Esophagus muscularis mucosa (tissue), 4 donors: ENCODE measurements around the gene NELFCD. TPM values are rescaled to one million over a fixed set of nuclear protein-coding genes. Genes with fewer than 3 reads are reported as not detected.
"Not testable (repeated sequence)": the region's sequence is repeated elsewhere in the genome, so short reads cannot be mapped to it uniquely, and the experiment has no call there.

ENCODE experiments used
- DNase-seq: peaks from one replicate; pipeline ENCODE4 v3.0.0-alpha.2; 2017; ENCODE audit errors: extremely low spot score
- H3K27ac ChIP-seq, 4 donors: fragments of 200-600 bp; sonication (generic); replicated peaks in 1 of 4; 1 replicate in 3 of 4; 2 replicates in 1 of 4; pipeline ENCODE4 v1.5.1; 2016 to 2019; ENCODE audit warnings: mild to moderate bottlenecking in 1 of 4
- H3K27me3 ChIP-seq, 4 donors: fragments of 200-600 bp; sonication (generic); one replicate each; pipeline versions ENCODE4 v1.5.1 to v1.6.0; 2016 to 2019
- H3K36me3 ChIP-seq, 4 donors: fragments of 200-600 bp; sonication (generic); one replicate each; pipeline ENCODE4 v1.5.1; 2016 to 2019
- H3K4me1 ChIP-seq, 4 donors: fragments of 200-600 bp; sonication (generic); one replicate each; pipeline ENCODE4 v1.5.1; 2016 to 2019
- H3K4me3 ChIP-seq, 4 donors: fragments of 200-600 bp; sonication (generic); 1 replicate in 2 of 4; 2 replicates in 2 of 4; pipeline ENCODE4 v1.5.1; 2016 to 2019; ENCODE audit warnings: mild to moderate bottlenecking in 4 of 4, moderate library complexity in 1 of 4
- H3K9me3 ChIP-seq, 4 donors: fragments of 200-600 bp; sonication (generic); 1 replicate in 3 of 4; 2 replicates in 1 of 4; pipeline ENCODE4 v1.5.1; 2016 to 2019
- CTCF ChIP-seq, 3 experiments: fragments of 200-600 bp in 2 of 3; fragments of 450-650 bp in 1 of 3; sonication (generic) in 2 of 3; IDR thresholded peaks; one replicate each; pipeline ENCODE4 v1.5.1; 2017 to 2019; ENCODE audit warnings: antibody characterized with exemption in 3 of 3, mild to moderate bottlenecking in 2 of 3, moderate library complexity in 1 of 3
- EP300 ChIP-seq: sonication (generic); formaldehyde crosslinking; IDR thresholded peaks from one replicate; pipeline ENCODE4 v1.6.1; 2017; ENCODE audit warnings: antibody characterized with exemption
- POLR2A ChIP-seq: fragments of 450-650 bp; IDR thresholded peaks from one replicate; pipeline ENCODE4 v1.6.1; 2017; ENCODE audit warnings: antibody characterized with exemption, moderate library complexity, mild to moderate bottlenecking, low read depth
- POLR2AphosphoS5 ChIP-seq, 2 donors: sonication (generic); formaldehyde crosslinking; IDR thresholded peaks; one replicate each; pipeline ENCODE4 v1.6.1; 2017; ENCODE audit warnings: antibody characterized with exemption in 2 of 2
- WGBS: methylation state at CpG from one replicate; pipeline ENCODE4 v1.1.5; 2018; 5-methylcytosine and 5-hydroxymethylcytosine counted together
- intact Hi-C: fragments of 100-400 bp; cut with DNase I; formaldehyde crosslinking; loops from one replicate; pipeline ENCODE4 v1.15.1; 2023
- total RNA-seq, 4 donors: library from RNA; depleted of rRNA; stranded (reverse); fragments of >200 nt; gene quantifications; one replicate each; pipeline versions ENCODE4 v1.1.0 to v1.2.1, GENCODE V29; 2016

The NELFCD gene
- total RNA-seq, 4 donors from 2014 or later = 30.5 to 41.5 (median 34.9) TPM

GRCh38 chr20:59010995-59011873 lies 30.2 kb downstream of the NELFCD start:
- DNase-seq = no peak
- peak overlapping the region in 1 of 4 donors; percentile 11 for H3K4me3 ChIP-seq
- peak overlapping the region in 3 of 4 donors; percentile 32 to 47 (median 42) for H3K27ac ChIP-seq
- WGBS = 75% methylated on average over 17 of the region's 17 CpGs
- no peaks in the 10 kb centered on the region for H3K9me3 ChIP-seq
- peaks cover 22 to 35% (median 26%) of the 10 kb centered on the region in 4 donors for H3K4me1 ChIP-seq
- H3K27me3 ChIP-seq = no peaks in the 10 kb centered on the region
- H3K36me3 ChIP-seq = peaks cover 0 to 3% (median 0%) of the 10 kb centered on the region in 4 donors
- intact Hi-C loops = no loop called here
- TF ChIP-seq POLR2AphosphoS5 (IDR thresholded peaks at IDR 0.05) = no peak
- no peak for TF ChIP-seq CTCF (IDR thresholded peaks at IDR 0.05)

- WGBS = 93% methylated on average over 3 of the region's 3 CpGs
- Histone ChIP-seq H3K27ac (peak overlapping the region in 2 of 4 donors; percentile 42 to 47), H3K4me1 (peaks cover 18 to 31% (median 25%) of the 10 kb centered on the region in 4 donors)
- H3K27me3 ChIP-seq, intact Hi-C loops, H3K4me3 ChIP-seq, H3K36me3 ChIP-seq, DNase-seq, H3K9me3 ChIP-seq: not testable (repeated sequence)
Measured at GRCh38 chr20:59011874-59012157, 30.8 kb downstream of the NELFCD start.

- no peak for DNase-seq
- Histone ChIP-seq H3K9me3 (no peaks in the 10 kb centered on the region), H3K27me3 (no peaks in the 10 kb centered on the region), H3K4me1 (peaks cover 10 to 30% (median 17%) of the 10 kb centered on the region in 4 donors), H3K36me3 (peaks cover 0 to 3% (median 0%) of the 10 kb centered on the region in 4 donors), H3K27ac (no peak overlapping the region), H3K4me3 (no peak overlapping the region)
- WGBS = 86% methylated on average over 17 of the region's 17 CpGs
- TF ChIP-seq EP300 = no peak
- no peak for TF ChIP-seq POLR2A
- no peak for TF ChIP-seq POLR2AphosphoS5 (IDR thresholded peaks at IDR 0.05)
- TF ChIP-seq CTCF (IDR thresholded peaks at IDR 0.05) = no peak
- intact Hi-C loops = no loop called here
Measured at GRCh38 chr20:59013031-59013951, 32.2 kb downstream of the NELFCD start.

- Histone ChIP-seq H3K4me1 (peaks cover 10 to 30% (median 17%) of the 10 kb centered on the region in 4 donors), H3K36me3 (peaks cover 0 to 3% (median 0%) of the 10 kb centered on the region in 4 donors), H3K9me3 (no peaks in the 10 kb centered on the region), H3K27ac (no peak overlapping the region), H3K4me3 (no peak overlapping the region), H3K27me3 (no peaks in the 10 kb centered on the region)
- TF ChIP-seq POLR2A = no peak
- TF ChIP-seq POLR2AphosphoS5 (IDR thresholded peaks at IDR 0.05) = no peak
- TF ChIP-seq EP300 = no peak
- TF ChIP-seq CTCF (IDR thresholded peaks at IDR 0.05) = no peak
- no peak for DNase-seq
- WGBS = 76% methylated on average over 13 of the region's 13 CpGs
- intact Hi-C loops = no loop called here
Measured at GRCh38 chr20:59013959-59014608, 33.0 kb downstream of the NELFCD start.
